ENCODE measurements around the gene APPL2.
"Not testable (repeated sequence)": the region's sequence is repeated elsewhere in the genome, so short reads cannot be mapped to it uniquely, and the experiment has no call there.

APPL2 gene

GRCh38 chr12:105235732-105236476, at the start of gene APPL2:
Gene APPL2 (minus strand): TSS chr12:105236174. CDS start chr12:105236012, 162 bp downstream.
- peak; percentile 95 for DNase-seq

DNA sequence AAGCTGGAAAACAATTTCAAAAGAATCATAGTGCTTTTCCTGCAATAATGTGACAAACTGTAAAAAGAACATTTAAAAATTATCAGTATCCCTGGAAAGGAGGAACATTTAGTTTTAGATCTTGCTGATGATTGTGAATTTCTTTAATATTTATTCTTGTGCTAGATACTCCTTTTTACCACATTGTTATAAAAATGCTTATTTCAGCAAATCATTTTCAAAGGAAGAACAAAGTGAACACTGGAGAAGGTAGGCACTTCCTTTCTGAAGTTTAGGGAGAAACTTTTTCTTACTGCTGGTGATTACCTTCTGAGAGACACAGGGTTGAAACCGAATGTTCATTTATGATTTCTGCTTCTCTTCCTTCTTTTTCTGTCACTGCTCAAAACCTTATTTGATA, 49.4 kb upstream of the APPL2 start:
- no peak for DNase-seq

GRCh38 chr12:105281694-105282049, 45.7 kb upstream of the APPL2 start:
- DNase-seq = no peak

DNA sequence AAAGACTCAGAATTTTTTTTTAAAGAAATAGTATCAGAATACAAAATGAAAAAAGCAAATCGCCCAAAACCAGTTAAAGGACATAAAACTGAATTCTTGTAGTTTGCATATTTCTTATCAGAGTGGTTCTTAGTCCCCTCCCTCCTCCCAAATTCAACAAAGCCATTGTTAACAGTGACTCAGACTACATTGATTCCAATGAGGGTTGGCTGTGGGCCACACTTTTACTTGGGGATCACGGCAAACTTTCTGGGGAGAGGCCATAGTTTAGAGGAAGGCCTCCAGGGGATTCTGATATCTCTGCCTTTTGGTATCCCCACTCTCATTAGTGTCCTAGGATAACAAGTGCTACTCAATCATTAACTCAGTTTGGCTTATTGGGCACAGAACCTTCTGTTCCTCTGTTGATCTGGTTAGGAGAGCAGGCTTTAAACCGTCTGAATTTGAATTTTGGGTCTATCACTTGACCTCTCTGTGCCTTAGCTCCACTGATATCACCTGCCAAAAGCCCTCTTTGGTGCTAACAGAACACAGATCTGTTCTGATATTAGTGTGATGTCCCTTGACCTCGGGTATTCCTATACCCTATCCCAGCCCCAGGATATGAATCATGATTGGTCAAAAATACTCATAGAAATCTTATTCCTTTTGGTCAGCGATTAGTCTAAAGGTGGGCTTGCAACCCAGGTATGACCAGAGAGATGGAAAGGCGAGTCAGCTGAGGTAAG, 45.2 kb upstream of the APPL2 start:
- DNase-seq = no peak

DNA sequence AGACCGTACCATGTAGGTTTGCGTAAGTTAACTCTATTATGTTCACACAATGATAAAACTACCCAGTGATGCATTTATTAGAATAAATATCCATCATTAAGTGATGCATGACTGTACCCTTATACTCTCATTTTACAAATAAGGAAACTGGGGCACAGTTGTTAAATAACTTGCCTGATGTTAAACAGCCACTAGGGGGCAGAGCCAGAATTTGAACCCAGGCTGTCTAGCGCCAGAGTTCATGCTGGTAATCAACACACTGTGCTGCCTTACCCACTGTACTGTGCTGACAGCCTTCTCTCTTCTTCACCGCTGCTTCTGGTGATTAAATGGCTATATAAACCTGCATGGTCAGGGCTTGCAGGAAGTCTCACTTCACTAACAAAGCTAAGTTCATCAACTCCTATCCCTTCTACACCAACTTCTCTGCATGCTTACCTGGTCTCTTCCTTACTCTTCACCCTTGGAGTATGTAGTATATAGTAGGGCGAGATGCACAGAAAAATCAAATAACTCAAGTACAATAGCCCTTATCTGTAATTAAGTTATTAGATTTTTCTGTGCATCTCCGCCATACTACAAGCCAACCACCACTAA, 43.6 kb upstream of the APPL2 start:
- DNase-seq = no peak

DNA sequence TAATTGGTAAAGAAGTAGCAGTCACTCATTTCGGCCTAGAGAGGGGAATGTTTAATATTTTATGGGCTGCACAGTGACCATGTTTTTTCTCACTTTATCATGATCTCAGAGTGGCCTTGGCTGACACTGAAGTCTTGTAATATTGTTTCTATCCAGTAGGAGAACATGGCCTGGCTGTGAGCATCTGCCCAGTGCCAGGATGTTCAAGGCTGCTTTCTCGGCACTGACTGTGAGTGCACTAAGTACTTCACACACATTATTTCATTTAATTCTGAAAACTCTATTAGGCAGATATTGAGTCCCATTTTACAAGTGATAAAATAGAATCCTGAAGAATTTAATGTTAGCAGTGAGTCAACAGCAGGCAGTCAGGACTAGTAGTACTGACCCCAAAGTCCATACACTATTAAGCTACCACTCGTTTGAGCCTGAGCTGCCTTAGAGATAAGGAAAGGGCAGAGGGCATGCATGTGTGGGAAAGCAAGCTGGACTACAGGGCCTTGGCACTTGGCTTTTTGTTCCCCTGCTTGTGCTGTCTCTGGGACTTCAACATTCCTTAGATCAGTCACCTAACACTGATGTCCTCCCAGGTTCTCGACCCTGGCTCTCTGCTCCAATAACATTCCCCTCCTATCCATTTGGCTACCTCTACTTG, 42.2 kb upstream of the APPL2 start:
- DNase-seq = no peak

- no peak for DNase-seq
Observed at GRCh38 chr12:105275997-105276733, 40.2 kb upstream of the APPL2 start.

- DNase-seq = no peak
Observed at GRCh38 chr12:105274571-105274970, 38.6 kb upstream of the APPL2 start.

GRCh38 chr12:105273601-105274000, 37.6 kb upstream of the APPL2 start:
- no peak for DNase-seq

DNA sequence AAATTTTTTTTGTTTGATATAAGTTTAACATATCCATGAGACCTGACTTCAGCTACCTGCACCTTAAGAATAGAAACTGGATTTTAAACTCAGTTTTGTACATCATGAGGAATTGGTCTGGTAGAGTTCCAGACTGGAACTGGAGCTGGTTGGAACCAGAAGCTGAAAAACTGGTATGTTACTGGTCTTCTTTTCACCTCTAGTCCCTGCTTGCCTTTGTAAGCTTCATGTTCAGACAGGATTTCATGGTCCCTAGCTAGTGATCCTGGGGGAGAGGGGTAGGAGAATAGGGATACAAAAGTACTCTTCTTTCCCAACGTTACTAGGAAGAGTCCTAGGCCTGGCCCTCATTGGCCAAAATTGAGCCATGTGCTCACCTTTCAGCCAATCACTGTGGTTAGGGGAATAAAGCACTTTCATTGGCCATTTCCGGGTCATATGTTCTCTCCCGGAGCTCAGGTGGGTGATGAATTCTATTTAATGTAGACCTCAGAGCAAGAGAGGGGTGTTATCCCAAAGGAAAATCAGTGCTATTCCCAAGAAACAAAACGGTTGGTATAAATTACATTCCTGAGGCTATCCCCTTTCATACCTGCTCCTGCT, 36.9 kb upstream of the APPL2 start:
- no peak for DNase-seq

GRCh38 chr12:105272152-105272551, 36.2 kb upstream of the APPL2 start:
- no peak for DNase-seq

GRCh38 chr12:105271364-105271763, 35.4 kb upstream of the APPL2 start:
- DNase-seq = no peak

DNA sequence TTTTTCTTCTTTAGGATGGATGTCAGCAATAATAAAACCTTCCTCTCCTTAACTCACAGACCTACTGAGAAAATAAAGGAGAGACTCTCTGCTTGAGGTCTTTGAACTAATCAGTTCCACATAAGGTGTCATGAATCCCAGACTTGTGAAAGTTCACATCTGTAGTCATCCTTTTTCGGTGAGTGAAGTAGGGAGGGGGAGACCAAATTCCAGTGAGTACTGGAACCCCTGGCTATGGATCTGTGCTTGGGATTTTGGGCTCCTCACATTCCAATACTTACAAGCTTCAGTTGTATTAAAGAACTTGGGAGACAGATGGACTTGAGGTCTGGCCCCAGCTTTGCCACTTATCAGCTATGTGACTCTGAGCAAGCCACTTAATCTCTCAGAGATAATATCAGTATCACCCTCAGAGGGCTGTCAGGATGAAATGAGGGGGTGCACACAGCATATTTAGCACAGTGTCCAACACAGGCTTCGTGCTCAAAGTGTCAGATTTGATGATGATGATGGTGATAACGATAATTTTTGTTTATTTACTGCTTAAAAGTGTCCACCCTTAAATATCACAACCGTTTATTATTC, 34.8 kb upstream of the APPL2 start:
- no peak for DNase-seq

DNA sequence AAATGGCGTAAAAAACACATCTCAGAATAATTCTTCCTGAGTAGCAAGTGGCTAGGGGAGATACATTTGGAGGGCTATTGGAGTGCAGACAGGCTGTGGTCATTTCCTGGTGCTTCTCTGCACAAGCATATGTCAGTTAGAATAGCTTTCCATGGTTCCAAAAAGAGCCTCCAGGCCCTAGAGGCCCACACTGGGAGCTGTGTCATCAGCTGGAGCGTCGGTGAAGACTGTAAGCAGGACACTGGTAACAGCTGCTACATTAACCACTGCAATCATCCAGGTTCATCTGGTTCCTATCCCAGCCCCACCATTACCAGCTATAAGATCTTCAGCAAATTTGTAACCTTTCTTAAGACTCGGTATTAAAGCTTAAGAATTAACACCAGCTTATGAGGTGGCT, 31.7 kb upstream of the APPL2 start:
- no peak for DNase-seq

DNA sequence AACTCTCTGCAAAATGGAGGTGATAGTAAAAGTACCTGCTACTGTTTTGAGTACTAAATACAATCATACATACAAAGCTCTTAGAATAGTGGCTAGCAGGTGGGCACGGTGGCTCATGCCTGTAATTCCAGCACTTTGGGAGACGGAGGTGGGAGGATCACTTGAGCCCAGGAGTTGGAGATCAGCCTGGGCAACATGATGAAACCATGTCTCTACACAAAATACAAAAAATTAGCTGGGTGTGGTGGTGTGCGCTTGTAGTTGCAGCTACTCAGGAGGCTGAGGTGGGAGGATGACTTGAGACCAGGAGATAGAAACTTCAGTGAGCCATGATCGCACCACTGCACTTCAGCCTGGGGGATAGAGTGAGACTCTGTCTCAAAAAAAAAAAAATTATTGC, 28.8 kb upstream of the APPL2 start:
- no peak for DNase-seq

DNA sequence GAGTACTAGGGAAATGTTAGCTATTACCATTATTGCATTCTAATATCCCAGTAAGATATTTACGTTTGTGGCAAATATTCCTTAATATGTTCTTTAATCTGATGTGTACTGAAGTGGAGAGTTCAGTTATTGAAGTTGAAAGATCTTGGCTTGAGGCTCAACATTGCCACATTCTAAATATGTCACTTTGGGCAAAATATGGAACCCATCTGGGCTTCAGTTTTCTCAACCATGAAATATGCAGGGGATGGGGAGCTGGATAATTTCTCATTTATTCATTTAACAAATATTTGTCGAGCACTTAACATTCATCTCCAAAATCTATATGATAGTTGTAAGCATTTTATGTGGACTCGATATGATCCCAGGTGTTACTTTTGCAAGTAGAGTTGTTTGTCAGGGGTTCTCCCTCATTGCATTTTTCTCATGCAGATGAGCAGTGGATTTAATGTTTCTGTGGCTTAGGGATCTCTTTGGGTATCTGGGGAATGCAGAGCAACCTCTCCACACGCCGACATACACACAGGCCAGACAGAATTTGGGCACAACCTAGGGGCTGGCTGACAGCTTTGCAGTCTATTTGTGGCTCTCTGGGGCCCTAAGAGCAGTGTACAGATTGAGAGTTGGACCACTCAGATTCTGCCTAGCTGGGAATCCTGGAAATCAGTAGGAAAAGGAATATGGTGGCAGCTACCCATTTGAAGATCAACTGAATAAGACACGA, 26.6 kb upstream of the APPL2 start:
- DNase-seq = no peak

GRCh38 chr12:105261010-105261409, 25.0 kb upstream of the APPL2 start:
- no peak for DNase-seq

DNA sequence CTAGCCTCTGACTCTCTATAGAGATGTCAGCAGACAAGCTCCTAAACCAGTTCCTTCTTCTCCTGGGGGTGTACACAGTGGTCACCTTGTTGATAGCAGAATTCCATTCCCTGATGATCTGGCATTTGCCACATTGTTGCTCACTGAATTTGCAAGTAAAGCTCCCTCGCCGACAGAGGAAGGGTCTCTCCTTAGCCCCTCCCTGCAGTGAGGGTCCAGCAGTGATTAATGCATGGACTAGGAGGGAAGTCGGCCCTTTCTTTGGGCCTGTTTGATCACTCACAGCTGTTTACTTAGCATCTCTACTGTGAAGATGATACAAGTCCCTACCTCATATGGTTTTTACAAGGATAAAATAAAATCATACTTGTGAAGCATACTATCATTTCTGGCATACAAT, 23.3 kb upstream of the APPL2 start:
- no peak for DNase-seq

DNA sequence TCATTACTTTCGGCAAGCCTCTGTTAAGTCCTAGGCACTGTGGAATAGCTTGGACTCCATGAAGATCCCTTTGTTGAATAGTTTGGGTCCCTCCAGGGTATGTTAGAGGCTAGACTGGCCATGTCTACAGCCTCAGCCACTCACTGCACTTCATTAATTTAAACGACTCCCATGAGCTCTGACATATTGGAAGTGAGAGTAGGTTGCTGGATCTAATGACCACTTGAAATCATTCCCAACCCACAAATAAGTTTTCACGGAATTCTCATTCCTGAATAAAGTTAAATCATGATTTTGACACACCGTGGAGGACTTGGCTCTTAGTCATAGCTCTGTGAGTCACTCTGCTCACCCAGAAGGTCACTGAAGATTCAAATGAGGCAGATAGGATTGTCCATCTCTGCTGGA, 21.4 kb upstream of the APPL2 start:
- no peak for DNase-seq

GRCh38 chr12:105256921-105257320, 20.9 kb upstream of the APPL2 start:
- no peak for DNase-seq

- not testable (repeated sequence) for DNase-seq
Observed at GRCh38 chr12:105256431-105256830, 20.5 kb upstream of the APPL2 start.

Measured in femur (tissue), 1 donor.